ENCODE results near the gene LRRC3.

- no peak for TF ChIP-seq EZH2phosphoT487 (IDR thresholded peaks at IDR 0.05; ENCODE audit: low read length)
- no peak for TF ChIP-seq CTCF (IDR thresholded peaks at IDR 0.05; ENCODE audit: low read length)
- no peak for TF ChIP-seq EZH2 (optimal IDR thresholded peaks at IDR 0.05; ENCODE audit: low read depth, low read length)
Observed at GRCh38 chr21:44485796-44486195, 30.5 kb downstream of the LRRC3 start.

Measured in MM.1S (cell line).